H1 (cell line): Measurements from ENCODE around the gene ADCY9. TPM values are rescaled to one million over a fixed set of nuclear protein-coding genes. Genes with fewer than 3 reads are reported as not detected.

Source experiments
- ASH2L ChIP-seq: fragments of 200-600, 300-600 bp; sonication (generic); IDR thresholded peaks from one replicate; pipeline ENCODE4 v1.7.1; 2017; ENCODE audit warnings: low read length
- CBX8 ChIP-seq: fragments of 300-800, 300-1000 bp; sonication (generic); IDR thresholded peaks from 2 replicates; pipeline ENCODE4 v1.7.1; 2016; ENCODE audit warnings: low read depth, low read length, borderline replicate concordance
- CHD7 ChIP-seq: fragments of 300-600 bp; sonication (generic); IDR thresholded peaks from 2 replicates; pipeline ENCODE4 v1.7.1; 2012; ENCODE audit warnings: low read length, moderate library complexity, mild to moderate bottlenecking, inconsistent platforms; ENCODE audit not compliant: insufficient replicate concordance
- HDAC2 ChIP-seq, 2 experiments: fragments of 300-600 bp in 1 of 2; sonication (generic) in 1 of 2; IDR thresholded peaks; 2 replicates each; pipeline ENCODE4 v1.6.1; 2011 to 2012; ENCODE audit warnings: low read depth in 2 of 2, low read length in 2 of 2, mild to moderate bottlenecking in 2 of 2, moderate library complexity in 2 of 2, borderline replicate concordance in 1 of 2, inconsistent platforms in 1 of 2
- POLR2A ChIP-seq, 2 experiments: IDR thresholded peaks; 1 replicate in 1 of 2; 2 replicates in 1 of 2; pipeline ENCODE4 v1.6.1; 2011; ENCODE audit warnings: low read depth in 2 of 2, low read length in 2 of 2, mild to moderate bottlenecking in 2 of 2; ENCODE audit errors: control extremely low read depth in 1 of 2
- RAD21 ChIP-seq, 2 experiments: IDR thresholded peaks in 1 of 2; conservative IDR thresholded peaks in 1 of 2; 2 replicates each; pipeline ENCODE4 v1.6.1; 2011; ENCODE audit warnings: low read depth in 2 of 2, low read length in 2 of 2, improper control_type of control experiment in 1 of 2, inconsistent platforms in 1 of 2, mild to moderate bottlenecking in 1 of 2, moderate library complexity in 1 of 2
- RXRA ChIP-seq: IDR thresholded peaks from 2 replicates; pipeline ENCODE4 v1.6.1; 2011; ENCODE audit warnings: low read depth, mild to moderate bottlenecking, low read length, moderate library complexity; ENCODE audit not compliant: insufficient read depth
- SRF ChIP-seq: IDR thresholded peaks from 2 replicates; pipeline ENCODE4 v1.6.1; 2011; ENCODE audit warnings: mild to moderate bottlenecking, low read depth, low read length, moderate library complexity
- TBP ChIP-seq: IDR thresholded peaks from 2 replicates; pipeline ENCODE4 v1.6.1; 2011; ENCODE audit warnings: low read depth, low read length, improper control_type of control experiment
- USF2 ChIP-seq: IDR thresholded peaks from 2 replicates; pipeline ENCODE4 v1.6.1; 2011; ENCODE audit warnings: low read length, improper control_type of control experiment
- ZNF274 ChIP-seq: IDR thresholded peaks from 2 replicates; pipeline ENCODE4 v1.7.0; 2012; ENCODE audit warnings: low read length, borderline replicate concordance; ENCODE audit errors: extremely low read depth
- polyA plus RNA-seq, 7 experiments: library from polyadenylated mRNA; depleted of rRNA in 3 of 7; stranded (reverse) in 5 of 7; unstranded in 2 of 7; fragments of >200 nt in 5 of 7; fragments of 200-250 nt in 2 of 7; gene quantifications; 1 replicate in 5 of 7; 2 replicates in 1 of 7; 4 replicates in 1 of 7; pipeline versions ENCODE4 v1.2.1 to v1.2.3, GENCODE V29; 2011 to 2013; ENCODE audit warnings: missing spikeins in 2 of 7, mixed read lengths in 2 of 7
- total RNA-seq: library from RNA; stranded (reverse); fragmentation: NEBNext Ultra II Directional; extraction: Animal tissue kit (Norgen Biotek cat#: 25700); gene quantifications from 2 replicates; pipeline ENCODE4 v1.2.1, GENCODE V29; 2021

The ADCY9 gene
- total and polyA plus RNA-seq, 2 of the 8 experiments (the other 6 are each of a cell fraction or from before 2014, with no cell fraction given) = 5.4 to 13.1 TPM

GRCh38 chr16:4159726-4160125, 43.5 kb upstream of the ADCY9 start (continued):
- TF ChIP-seq CHD7 = no peak
- TF ChIP-seq RXRA = no peak
- no peak for TF ChIP-seq POLR2A (IDR thresholded peaks at IDR 0.05; ENCODE audit: control extremely low read depth in 1 of 2, low read depth in 2 of 2, low read length in 2 of 2)
- no peak for TF ChIP-seq USF2
- TF ChIP-seq SRF = no peak
- no peak for TF ChIP-seq TBP
- TF ChIP-seq RAD21 (IDR thresholded peaks at IDR 0.05 in 1 of 2, conservative IDR thresholded peaks at IDR 0.05 in 1 of 2; ENCODE audit: low read depth in 2 of 2, low read length in 2 of 2) = no peak
- no peak for TF ChIP-seq CBX8
- TF ChIP-seq ZNF274 = no peak
- no peak for TF ChIP-seq HDAC2 (IDR thresholded peaks at IDR 0.05; ENCODE audit: borderline replicate concordance in 1 of 2, low read depth in 2 of 2, low read length in 2 of 2)
- TF ChIP-seq ASH2L = no peak
